Natural killer cell (primary cell): ENCODE measurements around the gene DOK6. TPM values are rescaled to one million over a fixed set of nuclear protein-coding genes. Genes with fewer than 3 reads are reported as not detected.
A peak's percentile ranks its signal among the peaks of the same experiment; 100 is the strongest.

Experiments
- ATAC-seq, 3 donors: fragments of 150-1000 bp in 2 of 3; fragments of 200-7000 bp in 1 of 3; cut with Tn5 transposase; 1 replicate in 1 of 3; 2 replicates in 2 of 3; pipeline ENCODE4 v1.10.0; 2021; ENCODE audit warnings: mild to moderate bottlenecking in 2 of 3, moderate library complexity in 2 of 3
- DNase-seq, 2 donors: peaks; one replicate each; pipeline versions ENCODE4 v3.0.0 to v3.0.0-alpha.2; 2013 to 2021; ENCODE audit warnings: mixed read lengths in 1 of 2
- H3K27ac ChIP-seq: one replicate; pipeline ENCODE4 v1.5.1; 2013; ENCODE audit warnings: mild to moderate bottlenecking, low read length
- H3K27me3 ChIP-seq: one replicate; pipeline ENCODE4 v1.6.1; 2013; ENCODE audit warnings: low read length; ENCODE audit not compliant: control insufficient read depth, insufficient read depth
- H3K36me3 ChIP-seq: one replicate; pipeline ENCODE4 v1.6.1; 2013; ENCODE audit warnings: low read length; ENCODE audit not compliant: control insufficient read depth, insufficient read depth
- H3K4me1 ChIP-seq: one replicate; pipeline ENCODE4 v1.6.1; 2013; ENCODE audit warnings: low read length; ENCODE audit not compliant: control insufficient read depth, insufficient read depth
- H3K4me3 ChIP-seq: one replicate; pipeline ENCODE4 v1.5.1; 2013; ENCODE audit warnings: low read length
- H3K9me3 ChIP-seq: one replicate; pipeline ENCODE4 v1.6.1; 2013; ENCODE audit warnings: low read length; ENCODE audit not compliant: control insufficient read depth, insufficient read depth
- H3K27ac Mint-ChIP-seq, 2 donors: one replicate each; pipeline ENCODE4 v1.8.0; 2022; ENCODE audit warnings: mild to moderate bottlenecking in 2 of 2, mixed read lengths in 2 of 2, moderate library complexity in 1 of 2
- H3K27me3 Mint-ChIP-seq, 2 donors: one replicate each; pipeline ENCODE4 v1.8.0; 2022; ENCODE audit warnings: low read depth in 2 of 2, mixed read lengths in 2 of 2
- H3K36me3 Mint-ChIP-seq: one replicate; pipeline ENCODE4 v1.8.0; 2022; ENCODE audit warnings: mixed read lengths
- H3K4me1 Mint-ChIP-seq, 2 donors: one replicate each; pipeline ENCODE4 v1.8.0; 2022; ENCODE audit warnings: mixed read lengths in 2 of 2
- H3K4me3 Mint-ChIP-seq: one replicate; pipeline ENCODE4 v1.8.0; 2022; ENCODE audit warnings: mild to moderate bottlenecking, moderate library complexity, mixed read lengths
- H3K9me3 Mint-ChIP-seq, 2 donors: one replicate each; pipeline ENCODE4 v1.8.0; 2022; ENCODE audit warnings: mixed read lengths in 2 of 2
- WGBS: methylation state at CpG from one replicate; pipeline ENCODE4 v1.1.7; 2013; ENCODE audit warnings: missing lambda C conversion rate; ENCODE audit not compliant: insufficient coverage; 5-methylcytosine and 5-hydroxymethylcytosine counted together
- intact Hi-C: fragments of 100-400 bp; cut with micrococcal nuclease; formaldehyde crosslinking; loops from one replicate; pipeline ENCODE4 v1.14.2; 2022
- total RNA-seq, 4 donors: library from RNA; stranded (reverse); fragments of 120-200 nt in 1 of 4; gene quantifications; one replicate each; pipeline versions ENCODE4 v1.2.3 to v1.2.4, GENCODE V29; 2013 to 2022
- TF ChIP-seq, protein P1 (sequence below): fragments of 200-600 bp; IDR thresholded peaks from one replicate; pipeline ENCODE4 v1.8.0; 2022; ENCODE audit warnings: antibody characterized with exemption

The DOK6 gene
- total RNA-seq, 3 donors from 2014 or later (not counting 1 experiment from before 2014, with no cell fraction given), result 0.02 TPM; not detected in 2

- Mint-ChIP-seq H3K4me3 (peak overlapping the region; percentile 17), H3K36me3 (no peaks in the 10 kb centered on the region), H3K9me3 (no peaks in the 10 kb centered on the region), H3K27me3 (peaks cover 37 to 57% of the 10 kb centered on the region in 2 donors), H3K4me1 (peaks cover 8 to 14% of the 10 kb centered on the region in 2 donors), H3K27ac (no peak overlapping the region)
- DNase-seq (no peak), ATAC-seq (peak in 1 of 3 donors; percentile 20)
- Histone ChIP-seq H3K27ac (no peak overlapping the region), H3K27me3 (peaks cover 35% of the 10 kb centered on the region), H3K9me3 (no peaks in the 10 kb centered on the region), H3K4me3 (no peak overlapping the region), H3K36me3 (no peaks in the 10 kb centered on the region), H3K4me1 (peaks cover 8% of the 10 kb centered on the region)
- TF ChIP-seq, protein P1, sequence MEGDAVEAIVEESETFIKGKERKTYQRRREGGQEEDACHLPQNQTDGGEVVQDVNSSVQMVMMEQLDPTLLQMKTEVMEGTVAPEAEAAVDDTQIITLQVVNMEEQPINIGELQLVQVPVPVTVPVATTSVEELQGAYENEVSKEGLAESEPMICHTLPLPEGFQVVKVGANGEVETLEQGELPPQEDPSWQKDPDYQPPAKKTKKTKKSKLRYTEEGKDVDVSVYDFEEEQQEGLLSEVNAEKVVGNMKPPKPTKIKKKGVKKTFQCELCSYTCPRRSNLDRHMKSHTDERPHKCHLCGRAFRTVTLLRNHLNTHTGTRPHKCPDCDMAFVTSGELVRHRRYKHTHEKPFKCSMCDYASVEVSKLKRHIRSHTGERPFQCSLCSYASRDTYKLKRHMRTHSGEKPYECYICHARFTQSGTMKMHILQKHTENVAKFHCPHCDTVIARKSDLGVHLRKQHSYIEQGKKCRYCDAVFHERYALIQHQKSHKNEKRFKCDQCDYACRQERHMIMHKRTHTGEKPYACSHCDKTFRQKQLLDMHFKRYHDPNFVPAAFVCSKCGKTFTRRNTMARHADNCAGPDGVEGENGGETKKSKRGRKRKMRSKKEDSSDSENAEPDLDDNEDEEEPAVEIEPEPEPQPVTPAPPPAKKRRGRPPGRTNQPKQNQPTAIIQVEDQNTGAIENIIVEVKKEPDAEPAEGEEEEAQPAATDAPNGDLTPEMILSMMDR, result no peak
- 2% methylated on average over 47 of the region's 47 CpGs for WGBS
- intact Hi-C loops, result no loop called here
Measured at GRCh38 chr18:69400976-69401225, 213 bp downstream of the DOK6 start.

DNA sequence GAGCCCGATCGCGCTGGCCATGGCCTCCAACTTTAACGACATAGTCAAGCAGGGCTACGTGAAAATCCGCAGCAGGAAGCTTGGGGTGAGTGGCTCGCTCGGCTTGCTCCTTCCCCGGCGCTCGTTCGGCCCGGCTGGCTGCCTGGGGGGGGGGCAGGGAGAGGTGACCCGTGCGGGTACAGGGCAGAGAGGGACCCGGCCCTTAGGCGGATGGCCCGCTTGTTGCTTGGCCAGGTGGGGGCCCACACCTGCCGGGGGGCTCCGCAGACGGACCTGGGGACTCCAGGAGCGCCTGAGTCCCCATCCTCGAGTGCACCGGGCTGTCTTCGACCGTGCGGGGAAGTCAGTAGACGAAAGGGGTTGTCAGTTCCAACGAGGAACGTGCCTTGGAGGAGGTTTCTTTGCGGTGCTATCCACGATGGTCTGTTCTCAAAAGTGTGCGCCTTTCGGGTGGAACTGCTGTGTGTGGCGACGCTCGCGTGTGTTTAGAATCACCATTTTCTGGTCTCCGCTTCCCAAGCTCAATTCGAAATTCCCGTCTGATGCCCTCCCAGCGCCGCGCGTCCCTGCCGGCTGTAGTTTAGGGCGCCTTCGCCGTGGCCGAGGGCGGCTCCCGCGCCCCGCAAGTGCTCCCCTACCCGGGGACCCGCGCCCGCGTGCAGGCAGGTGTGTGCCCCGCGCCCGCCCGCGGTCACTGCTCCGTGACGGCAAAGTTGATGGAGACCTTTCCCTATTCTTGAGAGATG is 711 bp downstream of the DOK6 start:
- peaks cover 8 to 14% of the 10 kb centered on the region in 2 donors for H3K4me1 Mint-ChIP-seq
- 4% methylated on average over 66 of the region's 66 CpGs for WGBS
- H3K9me3 ChIP-seq, result no peaks in the 10 kb centered on the region
- no peaks in the 10 kb centered on the region for H3K36me3 ChIP-seq
- intact Hi-C loops, result no loop called here
- no peak overlapping the region for H3K27ac Mint-ChIP-seq
- no peak overlapping the region for H3K4me3 ChIP-seq
- H3K4me3 Mint-ChIP-seq, result peak overlapping the region; percentile 17
- ATAC-seq, result peak in 1 of 3 donors; percentile 17
- DNase-seq, result no peak
- no peaks in the 10 kb centered on the region for H3K9me3 Mint-ChIP-seq
- H3K4me1 ChIP-seq, result peaks cover 8% of the 10 kb centered on the region
- peaks cover 40 to 57% of the 10 kb centered on the region in 2 donors for H3K27me3 Mint-ChIP-seq
- H3K36me3 Mint-ChIP-seq, result no peaks in the 10 kb centered on the region
- TF ChIP-seq, protein P1, result no peak
- H3K27me3 ChIP-seq, result peaks cover 35% of the 10 kb centered on the region
- no peak overlapping the region for H3K27ac ChIP-seq

GRCh38 chr18:69401972-69402532 is 1.4 kb downstream of the DOK6 start:
- no peaks in the 10 kb centered on the region for H3K9me3 ChIP-seq
- WGBS, result 5% methylated on average over 19 of the region's 19 CpGs
- Mint-ChIP-seq H3K27ac (no peak overlapping the region), H3K4me3 (no peak overlapping the region), H3K9me3 (no peaks in the 10 kb centered on the region), H3K36me3 (no peaks in the 10 kb centered on the region), H3K4me1 (peaks cover 8 to 14% of the 10 kb centered on the region in 2 donors), H3K27me3 (peaks cover 42 to 55% of the 10 kb centered on the region in 2 donors)
- peaks cover 8% of the 10 kb centered on the region for H3K4me1 ChIP-seq
- intact Hi-C loops, result no loop called here
- peaks cover 34% of the 10 kb centered on the region for H3K27me3 ChIP-seq
- H3K36me3 ChIP-seq, result no peaks in the 10 kb centered on the region
- ATAC-seq, result no peak
- TF ChIP-seq, protein P1, result no peak
- no peak overlapping the region for H3K27ac ChIP-seq
- no peak overlapping the region for H3K4me3 ChIP-seq
- no peak for DNase-seq
